MM.1S (cell line): ENCODE measurements around the gene CNTNAP2.

Source experiments
- DNase-seq: peaks from one replicate; pipeline ENCODE4 v3.0.0-alpha.2; 2015
- H2AFZ ChIP-seq: fragments of 300-600 bp; sonication (generic); 2 replicates; pipeline ENCODE4 v1.6.0; 2016; ENCODE audit warnings: antibody characterized with exemption, low read length
- H3F3A ChIP-seq: fragments of 300-600 bp; sonication (generic); 2 replicates; pipeline ENCODE4 v1.6.1; 2016; ENCODE audit warnings: mild to moderate bottlenecking, antibody characterized with exemption, low read length, moderate library complexity, mixed read lengths; ENCODE audit not compliant: insufficient read depth
- H3K27ac ChIP-seq: fragments of 300-600 bp; sonication (generic); 2 replicates; pipeline ENCODE4 v1.5.1; 2016; ENCODE audit warnings: mild to moderate bottlenecking, low read length
- H3K27me3 ChIP-seq: fragments of 300-600 bp; sonication (generic); replicated peaks from 2 replicates; pipeline ENCODE4 v1.6.0; 2016; ENCODE audit warnings: low read length; ENCODE audit not compliant: insufficient read depth
- H3K36me3 ChIP-seq: fragments of 300-600 bp; sonication (generic); replicated peaks from 2 replicates; pipeline ENCODE4 v1.6.1; 2016; ENCODE audit warnings: mild to moderate bottlenecking, low read length, mixed read lengths; ENCODE audit not compliant: insufficient read depth
- H3K4me1 ChIP-seq: fragments of 300-600 bp; sonication (generic); 2 replicates; pipeline ENCODE4 v1.6.1; 2016; ENCODE audit warnings: low read length, mixed read lengths
- H3K4me2 ChIP-seq: fragments of 300-600 bp; sonication (generic); 2 replicates; pipeline ENCODE4 v1.6.0; 2016; ENCODE audit warnings: low read depth, low read length
- H3K4me3 ChIP-seq: fragments of 300-600 bp; sonication (generic); 2 replicates; pipeline ENCODE4 v1.5.1; 2016; ENCODE audit warnings: low read length, mixed read lengths
- H3K79me2 ChIP-seq: fragments of 300-600 bp; sonication (generic); 2 replicates; pipeline ENCODE4 v1.6.1; 2016; ENCODE audit warnings: mixed run types, low read length, mixed read lengths
- H3K9ac ChIP-seq: fragments of 300-600 bp; sonication (generic); 2 replicates; pipeline ENCODE4 v1.6.1; 2016; ENCODE audit warnings: low read length, mixed read lengths
- H3K9me2 ChIP-seq: fragments of 300-600 bp; sonication (generic); replicated peaks from 2 replicates; pipeline ENCODE4 v1.6.1; 2016; ENCODE audit warnings: mild to moderate bottlenecking, low read length, mixed read lengths; ENCODE audit not compliant: insufficient read depth
- H3K9me3 ChIP-seq: fragments of 300-600 bp; sonication (generic); replicated peaks from 2 replicates; pipeline ENCODE4 v1.6.1; 2016; ENCODE audit warnings: mild to moderate bottlenecking, low read length, mixed read lengths; ENCODE audit not compliant: insufficient read depth
- H4K20me1 ChIP-seq: fragments of 300-600 bp; sonication (generic); 2 replicates; pipeline ENCODE4 v1.6.1; 2016; ENCODE audit warnings: mild to moderate bottlenecking, low read length, moderate library complexity, mixed read lengths; ENCODE audit not compliant: insufficient read depth
- EZH2 ChIP-seq: fragments of 300-600 bp; sonication (generic); optimal IDR thresholded peaks from 2 replicates; pipeline ENCODE3; 2017; ENCODE audit warnings: low read depth, mild to moderate bottlenecking, antibody characterized with exemption, low read length, mixed read lengths
- EZH2phosphoT487 ChIP-seq: fragments of 300-600 bp; sonication (generic); IDR thresholded peaks from 2 replicates; pipeline ENCODE4 v1.6.1; 2018; ENCODE audit warnings: antibody characterized with exemption, low read length
- TF ChIP-seq, protein P1 (sequence below): fragments of 300-600 bp; sonication (generic); IDR thresholded peaks from 2 replicates; pipeline ENCODE4 v1.5.1; 2016; ENCODE audit warnings: antibody characterized with exemption, low read length, mixed read lengths

The CNTNAP2 gene

DNA sequence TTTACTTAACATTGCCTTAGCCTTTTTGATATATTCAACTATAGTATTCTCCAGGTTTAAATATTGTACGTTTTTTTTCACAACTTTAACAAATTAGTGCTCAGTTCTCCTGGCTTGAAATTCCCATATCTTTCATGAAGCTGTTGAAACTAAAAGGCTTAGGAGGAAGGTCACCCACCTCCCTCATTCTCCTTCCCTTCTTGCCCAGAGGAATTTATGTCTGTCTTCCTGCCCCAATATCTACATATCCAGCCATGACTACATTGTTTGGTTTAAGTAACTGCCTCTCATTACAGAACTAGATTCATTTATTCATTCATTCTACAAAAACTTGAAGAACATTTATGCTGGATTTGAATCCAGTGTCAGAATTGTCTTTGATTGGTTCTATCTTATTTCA, 2219.2 kb downstream of the CNTNAP2 start:
- Histone ChIP-seq H3K27me3 (peaks cover 5% of the 10 kb centered on the region; the same call in 1 of the 2 replicates), H3K4me3 (no peak overlapping the region), H3K4me1 (no peaks in the 10 kb centered on the region), H3K27ac (no peak overlapping the region), H3K79me2 (no peaks in the 10 kb centered on the region), H3K36me3 (no peaks in the 10 kb centered on the region), H3K9me3 (no peaks in the 10 kb centered on the region), H3K9ac (no peak overlapping the region), H3K4me2 (no peak overlapping the region), H3F3A (no peaks in the 10 kb centered on the region), H2AFZ (no peak overlapping the region), H4K20me1 (no peaks in the 10 kb centered on the region), H3K9me2 (no peaks in the 10 kb centered on the region)
- TF ChIP-seq EZH2phosphoT487 (no peak), EZH2 (no peak)
- TF ChIP-seq, protein P1, sequence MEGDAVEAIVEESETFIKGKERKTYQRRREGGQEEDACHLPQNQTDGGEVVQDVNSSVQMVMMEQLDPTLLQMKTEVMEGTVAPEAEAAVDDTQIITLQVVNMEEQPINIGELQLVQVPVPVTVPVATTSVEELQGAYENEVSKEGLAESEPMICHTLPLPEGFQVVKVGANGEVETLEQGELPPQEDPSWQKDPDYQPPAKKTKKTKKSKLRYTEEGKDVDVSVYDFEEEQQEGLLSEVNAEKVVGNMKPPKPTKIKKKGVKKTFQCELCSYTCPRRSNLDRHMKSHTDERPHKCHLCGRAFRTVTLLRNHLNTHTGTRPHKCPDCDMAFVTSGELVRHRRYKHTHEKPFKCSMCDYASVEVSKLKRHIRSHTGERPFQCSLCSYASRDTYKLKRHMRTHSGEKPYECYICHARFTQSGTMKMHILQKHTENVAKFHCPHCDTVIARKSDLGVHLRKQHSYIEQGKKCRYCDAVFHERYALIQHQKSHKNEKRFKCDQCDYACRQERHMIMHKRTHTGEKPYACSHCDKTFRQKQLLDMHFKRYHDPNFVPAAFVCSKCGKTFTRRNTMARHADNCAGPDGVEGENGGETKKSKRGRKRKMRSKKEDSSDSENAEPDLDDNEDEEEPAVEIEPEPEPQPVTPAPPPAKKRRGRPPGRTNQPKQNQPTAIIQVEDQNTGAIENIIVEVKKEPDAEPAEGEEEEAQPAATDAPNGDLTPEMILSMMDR: no peak
- DNase-seq: no peak

DNA sequence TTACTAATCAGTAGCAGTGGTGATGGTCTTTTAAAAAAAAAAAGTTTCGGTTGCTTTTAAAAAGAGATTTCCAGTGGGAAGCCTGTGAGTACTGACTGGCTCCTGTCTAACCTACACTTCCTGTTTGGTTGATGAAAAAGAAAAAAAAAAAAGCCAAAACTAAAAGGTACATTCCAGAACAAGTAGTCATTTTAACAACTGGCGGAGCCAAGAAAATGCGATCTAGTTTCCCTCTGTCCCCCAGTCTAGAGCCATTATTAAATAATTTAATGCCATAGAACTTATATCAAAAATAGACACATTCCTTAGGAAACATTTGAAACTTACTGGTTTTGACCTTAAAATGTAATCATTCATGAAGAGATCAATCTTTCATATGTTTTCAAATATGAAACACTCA, 2219.8 kb downstream of the CNTNAP2 start:
- no peak overlapping the region for H3K4me3 ChIP-seq
- H3K27me3 ChIP-seq: peaks cover 5% of the 10 kb centered on the region; the same call in 1 of the 2 replicates
- no peak for TF ChIP-seq EZH2
- TF ChIP-seq, protein P1: no peak
- TF ChIP-seq EZH2phosphoT487: no peak
- no peak overlapping the region for H3K9ac ChIP-seq
- no peaks in the 10 kb centered on the region for H3K36me3 ChIP-seq
- H3K27ac ChIP-seq: no peak overlapping the region
- H3F3A ChIP-seq: no peaks in the 10 kb centered on the region
- no peak for DNase-seq
- H3K9me2 ChIP-seq: no peaks in the 10 kb centered on the region
- no peaks in the 10 kb centered on the region for H4K20me1 ChIP-seq
- H3K79me2 ChIP-seq: no peaks in the 10 kb centered on the region
- H2AFZ ChIP-seq: no peak overlapping the region
- no peak overlapping the region for H3K4me2 ChIP-seq
- H3K9me3 ChIP-seq: no peaks in the 10 kb centered on the region
- no peaks in the 10 kb centered on the region for H3K4me1 ChIP-seq

DNA sequence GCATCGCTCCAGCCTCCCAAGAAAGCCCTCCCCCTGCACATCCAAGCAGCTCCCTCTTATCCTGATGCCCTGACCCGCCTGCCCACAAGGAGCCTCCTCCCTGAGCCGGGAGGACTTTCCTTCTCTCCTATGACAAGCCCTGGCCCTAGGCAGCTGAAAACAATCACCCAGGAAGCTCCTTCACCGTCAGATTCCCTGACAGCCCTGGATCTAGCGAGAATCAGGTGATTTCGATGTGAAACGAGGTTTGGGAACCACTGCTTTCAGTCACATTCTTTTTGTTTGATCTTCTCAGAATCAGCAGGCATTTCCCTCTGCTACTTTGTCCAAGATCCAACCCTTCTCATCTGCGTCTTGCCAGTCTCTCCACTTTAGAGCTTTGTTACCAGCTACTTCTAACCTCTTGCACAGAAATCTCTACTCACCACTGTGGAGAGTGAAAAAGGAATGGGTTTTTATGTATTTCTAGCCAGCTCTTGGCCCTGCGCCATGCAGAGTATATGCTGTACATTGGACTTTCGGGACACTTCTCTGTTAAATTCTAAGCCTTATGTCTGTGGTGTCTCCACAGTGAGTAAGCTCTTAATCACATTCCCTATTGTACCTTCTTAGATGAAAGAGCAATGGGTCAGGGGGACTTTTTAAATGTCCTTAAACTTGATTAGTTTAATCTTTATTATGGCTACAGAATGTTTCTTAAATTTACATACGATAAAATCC, 2220.8 kb downstream of the CNTNAP2 start:
- Histone ChIP-seq H3K27me3 (peaks cover 5% of the 10 kb centered on the region; the same call in 1 of the 2 replicates), H3K9me2 (no peaks in the 10 kb centered on the region), H3F3A (no peaks in the 10 kb centered on the region), H3K27ac (no peak overlapping the region), H2AFZ (no peak overlapping the region), H3K9ac (no peak overlapping the region), H4K20me1 (no peaks in the 10 kb centered on the region), H3K36me3 (no peaks in the 10 kb centered on the region), H3K4me3 (no peak overlapping the region), H3K79me2 (no peaks in the 10 kb centered on the region), H3K4me2 (no peak overlapping the region), H3K4me1 (no peaks in the 10 kb centered on the region), H3K9me3 (no peaks in the 10 kb centered on the region)
- TF ChIP-seq, protein P1: no peak
- TF ChIP-seq EZH2 (no peak), EZH2phosphoT487 (no peak)
- DNase-seq: no peak
